PFSK-1 (cell line): ENCODE measurements around the gene CDHR3.

ENCODE experiments used
- FOXP2 ChIP-seq: optimal IDR thresholded peaks from 2 replicates; pipeline ENCODE3; 2011; ENCODE audit warnings: borderline replicate concordance, control low read depth, inconsistent platforms; ENCODE audit not compliant: insufficient read depth; ENCODE audit errors: extremely low read length, extremely low read depth
- POLR2AphosphoS5 ChIP-seq: IDR thresholded peaks from 2 replicates; pipeline ENCODE4 v1.6.1; 2012; ENCODE audit warnings: low read depth, mild to moderate bottlenecking, control low read depth, low read length, moderate library complexity
- SIN3A ChIP-seq: IDR thresholded peaks from 2 replicates; pipeline ENCODE4 v1.6.1; 2012; ENCODE audit warnings: mild to moderate bottlenecking, low read length, moderate library complexity, borderline replicate concordance; ENCODE audit not compliant: insufficient read depth
- TAF1 ChIP-seq: IDR thresholded peaks from 2 replicates; pipeline ENCODE4 v1.6.1; 2012; ENCODE audit warnings: low read length, control low read depth, borderline replicate concordance; ENCODE audit not compliant: insufficient read depth
- TF ChIP-seq, protein P1 (sequence below), 2 experiments: IDR thresholded peaks; 2 replicates each; pipeline versions ENCODE4 v1.6.1 to v1.8.0; 2011 to 2012; ENCODE audit warnings: low read depth in 2 of 2, low read length in 2 of 2, control low read depth in 1 of 2, inconsistent platforms in 1 of 2, mild to moderate bottlenecking in 1 of 2, moderate library complexity in 1 of 2; ENCODE audit not compliant: insufficient read depth in 1 of 2

CDHR3 gene

GRCh38 chr7:105982388-105982787 is 19.3 kb downstream of the CDHR3 start:
- TF ChIP-seq, protein P1, sequence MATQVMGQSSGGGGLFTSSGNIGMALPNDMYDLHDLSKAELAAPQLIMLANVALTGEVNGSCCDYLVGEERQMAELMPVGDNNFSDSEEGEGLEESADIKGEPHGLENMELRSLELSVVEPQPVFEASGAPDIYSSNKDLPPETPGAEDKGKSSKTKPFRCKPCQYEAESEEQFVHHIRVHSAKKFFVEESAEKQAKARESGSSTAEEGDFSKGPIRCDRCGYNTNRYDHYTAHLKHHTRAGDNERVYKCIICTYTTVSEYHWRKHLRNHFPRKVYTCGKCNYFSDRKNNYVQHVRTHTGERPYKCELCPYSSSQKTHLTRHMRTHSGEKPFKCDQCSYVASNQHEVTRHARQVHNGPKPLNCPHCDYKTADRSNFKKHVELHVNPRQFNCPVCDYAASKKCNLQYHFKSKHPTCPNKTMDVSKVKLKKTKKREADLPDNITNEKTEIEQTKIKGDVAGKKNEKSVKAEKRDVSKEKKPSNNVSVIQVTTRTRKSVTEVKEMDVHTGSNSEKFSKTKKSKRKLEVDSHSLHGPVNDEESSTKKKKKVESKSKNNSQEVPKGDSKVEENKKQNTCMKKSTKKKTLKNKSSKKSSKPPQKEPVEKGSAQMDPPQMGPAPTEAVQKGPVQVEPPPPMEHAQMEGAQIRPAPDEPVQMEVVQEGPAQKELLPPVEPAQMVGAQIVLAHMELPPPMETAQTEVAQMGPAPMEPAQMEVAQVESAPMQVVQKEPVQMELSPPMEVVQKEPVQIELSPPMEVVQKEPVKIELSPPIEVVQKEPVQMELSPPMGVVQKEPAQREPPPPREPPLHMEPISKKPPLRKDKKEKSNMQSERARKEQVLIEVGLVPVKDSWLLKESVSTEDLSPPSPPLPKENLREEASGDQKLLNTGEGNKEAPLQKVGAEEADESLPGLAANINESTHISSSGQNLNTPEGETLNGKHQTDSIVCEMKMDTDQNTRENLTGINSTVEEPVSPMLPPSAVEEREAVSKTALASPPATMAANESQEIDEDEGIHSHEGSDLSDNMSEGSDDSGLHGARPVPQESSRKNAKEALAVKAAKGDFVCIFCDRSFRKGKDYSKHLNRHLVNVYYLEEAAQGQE (IDR thresholded peaks at IDR 0.05; ENCODE audit: insufficient read depth in 1 of 2, low read depth in 2 of 2, low read length in 2 of 2) = no peak
- TF ChIP-seq POLR2AphosphoS5 (no peak), SIN3A (no peak), FOXP2 (no peak), TAF1 (no peak)

DNA sequence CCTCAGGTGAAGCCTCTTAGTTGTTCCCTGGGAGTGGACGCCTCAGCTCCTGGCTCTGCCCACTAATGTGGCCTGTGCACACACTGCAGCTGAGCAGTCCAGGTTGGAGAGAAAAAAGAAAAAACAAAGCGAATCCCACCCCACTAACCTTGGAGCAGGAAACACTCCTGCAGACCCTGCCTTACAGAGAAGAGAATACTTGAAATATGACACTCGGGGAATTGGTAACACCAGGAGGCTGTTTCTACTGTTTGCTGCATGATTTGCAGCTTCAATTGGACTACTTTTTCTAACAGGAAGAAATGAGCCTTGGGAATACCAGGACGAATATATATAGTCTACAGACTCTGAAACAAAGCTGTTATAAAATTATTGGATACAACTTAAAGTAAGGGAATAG is 22.2 kb downstream of the CDHR3 start:
- TF ChIP-seq POLR2AphosphoS5 (no peak), SIN3A (no peak), FOXP2 (no peak), TAF1 (no peak)
- TF ChIP-seq, protein P1 (IDR thresholded peaks at IDR 0.05; ENCODE audit: insufficient read depth in 1 of 2, low read depth in 2 of 2, low read length in 2 of 2) = no peak

- TF ChIP-seq POLR2AphosphoS5 (no peak), FOXP2 (no peak), TAF1 (no peak), SIN3A (no peak)
- TF ChIP-seq, protein P1 (IDR thresholded peaks at IDR 0.05; ENCODE audit: insufficient read depth in 1 of 2, low read depth in 2 of 2, low read length in 2 of 2) = no peak
These were observed 22.7 kb downstream of the CDHR3 start for GRCh38 chr7:105985672-105986215.

DNA sequence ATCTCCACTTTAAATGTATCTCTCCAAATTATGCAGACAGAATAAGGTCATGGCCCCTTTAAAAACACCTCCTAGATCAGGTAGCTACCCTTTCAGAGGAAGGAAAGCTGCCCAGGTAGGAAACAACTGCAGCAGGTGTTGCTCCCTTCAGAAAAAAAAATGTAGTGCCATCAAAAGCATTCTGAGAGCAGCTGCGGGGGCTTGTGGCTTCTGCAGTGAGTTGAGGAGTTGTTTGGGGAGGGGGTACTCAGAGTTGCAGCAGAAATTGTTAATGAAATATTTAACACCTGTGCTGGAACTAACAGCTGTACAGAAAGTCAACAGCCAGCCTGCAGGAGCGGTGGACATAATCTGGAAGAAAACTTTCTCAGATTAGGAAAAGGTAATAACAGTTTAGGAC is 24.0 kb downstream of the CDHR3 start:
- TF ChIP-seq POLR2AphosphoS5 (no peak), FOXP2 (no peak), TAF1 (no peak), SIN3A (no peak)
- TF ChIP-seq, protein P1 (IDR thresholded peaks at IDR 0.05; ENCODE audit: insufficient read depth in 1 of 2, low read depth in 2 of 2, low read length in 2 of 2) = no peak

GRCh38 chr7:105988276-105988675 is 25.2 kb downstream of the CDHR3 start:
- no peak for TF ChIP-seq SIN3A
- no peak for TF ChIP-seq TAF1
- TF ChIP-seq, protein P1 (IDR thresholded peaks at IDR 0.05; ENCODE audit: insufficient read depth in 1 of 2, low read depth in 2 of 2, low read length in 2 of 2) = no peak
- no peak for TF ChIP-seq POLR2AphosphoS5
- TF ChIP-seq FOXP2 = no peak
